ENCODE data around the gene MOCS1.
A peak's percentile ranks its signal among the peaks of the same experiment; 100 is the strongest.
"Not testable (repeated sequence)": the region's sequence is repeated elsewhere in the genome, so short reads cannot be mapped to it uniquely, and the experiment has no call there.

Gene MOCS1

DNA sequence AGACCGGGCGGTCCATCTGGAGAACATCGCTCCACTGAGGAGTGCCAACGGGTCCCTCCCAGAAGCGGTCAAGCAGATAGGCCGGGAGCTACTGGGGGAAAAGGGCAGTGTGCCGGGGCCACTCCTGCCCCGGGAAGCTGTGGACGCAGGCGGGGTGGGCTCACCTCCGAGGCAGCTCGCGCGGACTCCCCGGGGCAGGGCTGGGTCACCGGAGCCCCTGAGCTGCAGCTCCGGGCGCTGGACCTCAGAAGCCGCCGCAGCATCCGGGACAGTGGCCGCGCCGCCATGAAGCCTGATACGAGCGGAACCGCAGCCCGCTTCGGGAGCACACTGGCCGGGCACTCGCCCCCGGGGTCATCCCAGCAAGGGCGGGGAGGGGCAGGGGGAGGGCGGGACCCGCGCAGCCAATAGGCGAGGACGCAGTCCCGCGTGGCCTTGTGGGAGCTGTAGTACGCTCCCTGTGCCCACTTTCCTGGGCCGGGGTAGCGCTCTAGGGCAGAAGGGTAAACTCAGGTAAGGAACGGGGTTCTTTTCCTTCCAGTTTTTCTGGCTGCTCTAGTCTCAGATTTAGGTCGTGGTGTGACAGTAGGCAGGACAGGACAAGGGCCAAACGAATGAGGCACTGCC, at the start of gene MOCS1:
MOCS1 (minus strand) TSS at position 332 of the 627 bp plus-strand sequence; CDS start at position 287, 45 bp downstream.
- DNase-seq (ENCODE audit: low read depth in 2 of 2), result peak; percentile 25 to 36

DNA sequence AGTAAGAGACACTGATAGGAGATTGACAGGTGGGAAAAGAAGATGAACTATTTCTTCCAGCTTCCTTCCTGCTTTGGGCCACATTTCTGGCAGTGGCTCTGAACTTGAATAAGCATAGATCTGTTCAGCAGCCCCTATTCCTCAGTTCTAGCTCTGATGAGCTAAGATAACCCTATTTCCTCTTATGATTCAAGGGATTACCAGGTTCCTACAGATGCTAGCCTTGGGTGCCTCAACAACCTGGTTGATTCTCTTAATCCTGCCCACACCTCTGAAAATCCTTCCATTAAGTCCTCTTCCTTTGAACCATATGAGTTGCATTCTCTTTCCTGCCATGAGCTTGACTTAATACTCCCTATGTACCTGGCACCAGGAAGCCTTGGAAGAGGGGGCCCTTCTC, 49.8 kb upstream of the MOCS1 start:
- DNase-seq (ENCODE audit: low read depth in 2 of 2), result no peak

DNA sequence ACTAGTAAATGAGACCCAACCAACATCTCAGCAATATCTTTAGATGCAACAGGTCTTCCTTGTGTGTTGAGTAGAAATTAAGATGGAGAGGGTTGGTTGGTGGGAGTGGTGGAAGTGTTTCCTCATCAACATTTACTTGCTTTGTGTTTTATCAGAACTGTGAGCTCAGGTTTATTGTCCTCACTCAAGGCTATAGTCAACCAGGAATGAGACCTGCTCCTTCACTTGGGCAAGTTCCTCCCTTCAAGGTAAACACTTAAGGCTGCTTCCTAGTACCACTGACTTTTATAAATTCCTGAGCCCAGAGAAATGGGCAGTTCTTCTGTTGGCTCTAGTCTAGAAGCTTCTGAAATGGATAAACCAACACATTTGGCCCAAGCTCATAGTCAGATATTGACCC, 48.9 kb upstream of the MOCS1 start:
- no peak for DNase-seq (ENCODE audit: low read depth in 2 of 2)

DNA sequence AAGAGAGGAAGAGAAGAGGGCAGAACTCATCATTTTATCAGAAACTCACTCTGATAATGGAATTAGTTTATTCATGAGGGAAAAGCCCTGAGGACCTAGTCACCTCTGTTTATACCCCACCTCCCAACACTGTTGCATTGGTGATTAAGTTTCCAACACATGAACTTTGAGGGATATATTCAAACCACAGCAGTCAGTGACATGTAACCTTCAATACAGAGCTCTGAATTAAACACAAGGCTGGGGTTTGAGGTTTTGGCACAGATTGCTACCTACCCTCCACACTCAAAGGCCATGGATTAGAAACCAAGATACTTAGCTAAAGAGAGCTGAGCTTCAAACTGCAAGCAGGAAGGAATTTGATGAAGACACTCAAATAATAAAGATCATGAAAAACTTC, 48.5 kb upstream of the MOCS1 start:
- no peak for DNase-seq (ENCODE audit: low read depth in 2 of 2)

DNA sequence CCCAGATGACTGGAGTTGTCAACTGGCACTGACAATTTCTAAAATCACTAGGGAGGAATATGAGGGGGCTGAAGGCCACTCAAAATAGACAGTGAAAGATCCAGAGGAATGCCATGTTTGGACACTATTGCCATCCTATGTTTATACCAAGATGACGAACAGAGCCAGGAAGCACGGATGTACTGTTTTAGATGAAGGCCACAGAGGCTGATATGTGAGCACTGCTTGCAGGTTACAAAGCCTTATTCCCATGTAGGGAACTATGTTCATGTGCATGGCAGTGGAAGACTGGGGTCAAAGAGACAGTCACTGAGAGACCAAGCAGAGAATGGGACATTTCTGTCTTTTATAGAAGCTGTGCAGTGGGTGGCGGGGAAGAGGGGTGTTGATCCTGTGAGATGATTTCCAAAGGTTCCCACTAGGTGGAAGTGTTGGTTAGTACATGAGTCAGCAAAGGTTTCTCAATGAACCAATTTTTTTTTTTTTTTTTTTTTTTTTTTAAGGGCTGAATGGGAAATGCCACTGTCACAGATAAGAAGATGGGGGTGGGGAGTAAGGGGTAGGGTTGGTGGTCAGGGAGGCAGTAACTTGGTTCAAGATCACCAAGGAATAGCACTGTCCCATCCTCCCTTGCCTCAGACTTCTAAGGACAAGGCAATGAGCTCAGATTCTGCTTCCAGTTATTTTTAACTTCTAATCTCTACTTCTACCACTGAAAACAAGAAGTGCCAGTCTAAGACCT, 46.7 kb upstream of the MOCS1 start:
- DNase-seq (ENCODE audit: low read depth in 2 of 2), result no peak

DNA sequence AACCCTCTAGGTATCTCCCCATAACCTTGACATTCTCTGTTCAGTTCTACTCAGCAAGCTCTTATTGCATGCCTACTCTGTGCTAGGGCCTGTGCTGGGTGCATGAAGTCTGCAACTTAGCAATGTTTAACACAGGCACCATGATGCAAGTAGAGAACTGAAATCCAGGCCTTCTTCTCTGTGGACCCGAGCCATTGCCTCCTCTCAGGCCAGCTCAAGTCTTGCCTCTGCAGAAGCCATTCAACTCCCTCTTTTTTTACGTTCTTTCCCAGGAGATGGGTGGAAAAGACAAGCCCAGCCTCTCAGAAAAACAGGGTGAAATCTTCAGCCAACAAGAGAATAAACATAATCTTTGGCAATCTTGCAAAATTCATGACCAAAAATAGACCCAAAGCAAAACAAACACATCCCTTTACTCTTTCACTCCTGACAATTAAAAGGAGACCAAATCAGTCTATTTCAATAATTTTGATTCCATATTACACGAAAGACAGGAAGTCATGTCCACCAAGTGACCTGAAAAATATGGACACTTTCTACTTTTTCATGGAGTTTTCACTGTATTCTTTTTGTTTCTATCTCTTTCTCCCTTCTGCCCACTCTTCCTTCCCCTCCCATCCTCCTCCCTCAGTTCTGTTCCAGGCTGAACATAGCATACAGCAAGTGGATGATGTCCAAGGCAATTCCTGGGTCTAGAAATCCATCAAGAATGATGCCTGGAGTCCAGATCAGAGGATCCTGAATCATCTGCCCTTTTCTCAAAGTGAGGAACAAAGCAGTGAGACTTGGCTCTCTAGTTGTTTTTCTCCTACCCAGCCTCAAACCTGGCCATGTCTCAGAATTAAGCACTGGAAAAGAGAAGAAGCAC, 45.4 kb upstream of the MOCS1 start:
- DNase-seq (ENCODE audit: low read depth in 2 of 2), result no peak

DNA sequence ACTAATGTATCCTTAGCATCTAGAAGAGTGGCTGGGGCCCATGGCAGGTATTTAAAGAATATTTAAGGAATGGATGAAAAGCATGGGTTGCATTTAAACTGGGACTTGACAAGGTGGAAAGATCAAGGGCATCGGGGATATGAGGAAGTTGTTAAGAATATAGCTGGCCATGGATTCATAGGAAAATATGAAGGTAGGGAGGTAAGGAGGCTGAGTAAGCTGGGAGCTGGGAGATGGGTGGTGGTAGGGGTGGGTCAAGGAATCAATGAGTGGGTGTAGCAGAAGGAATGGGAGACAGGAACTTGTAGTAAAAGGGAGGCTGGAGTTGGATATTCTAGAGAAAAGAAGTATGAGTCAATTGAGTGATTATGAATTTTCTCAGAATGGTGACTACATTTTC, 44.0 kb upstream of the MOCS1 start:
- DNase-seq (ENCODE audit: low read depth in 2 of 2), result no peak

DNA sequence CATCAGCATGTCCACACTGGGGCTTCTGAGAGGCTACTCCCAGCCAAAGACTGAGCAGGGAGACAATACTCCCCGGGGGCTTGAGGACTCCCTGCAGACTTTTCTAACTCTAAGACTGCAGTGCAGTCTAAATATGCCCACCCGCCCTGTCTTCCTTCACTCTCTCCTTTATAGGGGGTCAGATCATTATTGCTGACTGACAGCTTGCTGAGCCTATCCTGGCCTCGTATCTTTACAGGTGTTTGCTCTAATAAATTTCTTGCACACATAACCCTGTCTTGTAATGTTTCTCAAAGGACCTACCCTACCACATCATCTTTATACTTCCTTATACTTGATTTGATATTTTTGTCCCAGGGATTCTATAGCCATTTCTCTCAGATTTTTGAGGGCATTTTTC, 39.4 kb upstream of the MOCS1 start:
- DNase-seq (ENCODE audit: low read depth in 2 of 2), result no peak

DNA sequence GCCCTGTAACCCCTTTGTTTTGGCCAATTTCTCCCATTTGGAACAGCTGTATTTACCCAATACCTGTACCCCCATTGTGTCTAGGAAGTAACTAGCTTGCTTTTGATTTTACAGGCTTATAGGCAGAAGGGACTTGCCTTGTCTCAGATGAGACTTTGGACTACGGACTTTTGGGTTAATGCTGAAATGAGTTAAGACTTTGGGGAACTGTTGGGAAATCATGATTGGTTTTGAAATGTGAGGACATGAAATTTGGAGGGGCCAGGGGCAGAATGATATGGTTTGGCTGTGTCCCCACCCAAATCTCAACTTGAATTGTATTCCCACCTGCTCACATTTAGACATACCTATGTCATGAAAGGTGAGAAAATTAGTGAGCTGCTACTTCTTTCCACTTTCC, 38.5 kb upstream of the MOCS1 start:
- not testable (repeated sequence) for DNase-seq (ENCODE audit: low read depth in 2 of 2)

DNA sequence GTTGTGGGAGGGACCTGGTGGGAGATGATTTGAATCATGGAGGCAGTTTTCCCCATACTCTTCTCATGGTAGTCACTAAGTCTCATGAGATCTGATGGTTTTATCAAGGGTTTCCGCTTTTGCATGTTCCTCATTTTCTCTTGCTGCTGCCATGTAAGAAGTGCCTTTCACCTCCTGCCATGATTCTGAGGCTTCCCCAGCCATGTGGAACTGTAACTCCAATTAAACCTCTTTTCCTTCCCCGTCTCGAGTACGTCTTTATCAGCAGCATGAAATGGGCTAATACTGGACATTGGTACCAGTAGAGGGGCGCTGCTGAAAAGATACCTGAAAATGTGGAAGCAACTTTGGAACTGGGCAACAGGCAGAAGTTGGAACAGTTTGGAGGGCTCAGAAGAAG, 36.9 kb upstream of the MOCS1 start:
- DNase-seq (ENCODE audit: low read depth in 2 of 2), result not testable (repeated sequence)

DNA sequence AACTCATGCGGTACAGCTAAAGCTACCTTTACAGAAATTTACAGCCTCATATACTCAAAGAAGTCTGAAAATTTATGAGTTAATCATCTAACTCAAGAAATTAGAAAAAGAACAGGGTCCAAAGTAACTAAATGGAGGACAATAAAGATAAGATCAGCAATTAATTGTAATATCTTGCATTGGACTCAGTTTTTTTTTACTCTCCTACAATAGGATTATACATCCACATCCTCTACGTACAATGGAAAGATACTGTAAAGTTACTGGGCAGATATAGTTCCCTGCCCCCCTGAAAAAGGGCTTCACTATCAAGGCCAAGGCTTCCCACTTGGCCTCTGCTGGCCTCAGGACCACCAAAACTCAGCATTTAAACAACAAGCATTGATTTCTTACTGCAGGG, 31.5 kb upstream of the MOCS1 start:
- DNase-seq (ENCODE audit: low read depth in 2 of 2), result no peak

DNA sequence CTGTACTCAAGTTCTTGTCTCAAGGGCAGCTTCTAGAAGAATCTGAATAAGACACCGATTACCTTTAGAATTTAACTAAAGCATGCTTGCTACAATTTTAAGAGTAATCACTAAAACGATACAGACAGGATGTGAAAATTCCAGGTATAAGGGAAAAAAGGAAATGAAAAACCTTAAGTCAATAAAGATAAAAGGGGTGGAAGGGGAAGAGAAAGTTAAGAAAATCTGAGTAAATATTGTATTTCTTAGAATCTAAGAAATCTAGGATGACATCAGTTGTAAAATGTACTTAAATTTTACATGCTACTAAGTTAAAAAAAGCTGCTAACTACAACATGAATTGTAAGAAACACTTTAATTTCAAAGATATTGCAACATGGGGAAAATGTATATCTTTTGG, 30.3 kb upstream of the MOCS1 start:
- no peak for DNase-seq (ENCODE audit: low read depth in 2 of 2)

DNA sequence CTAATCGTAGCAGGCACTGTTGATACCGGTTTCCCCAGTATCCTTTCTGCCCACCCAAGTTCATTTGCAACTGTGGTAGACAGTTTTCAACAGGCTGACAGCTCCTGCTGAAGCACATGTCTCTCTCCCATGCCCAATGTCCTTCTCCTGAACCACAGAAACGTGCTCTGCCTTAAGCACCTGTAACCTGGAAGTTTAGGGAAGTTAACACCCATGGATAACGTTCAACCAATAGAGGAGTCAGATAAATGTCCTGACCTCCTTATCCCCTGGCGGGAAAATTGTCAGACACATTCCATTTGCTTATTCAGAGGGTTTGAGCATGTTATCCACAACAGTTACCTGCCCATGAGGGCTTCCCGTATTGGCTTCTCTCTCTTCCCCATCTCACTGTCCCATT, 29.8 kb upstream of the MOCS1 start:
- DNase-seq (ENCODE audit: low read depth in 2 of 2), result no peak

DNA sequence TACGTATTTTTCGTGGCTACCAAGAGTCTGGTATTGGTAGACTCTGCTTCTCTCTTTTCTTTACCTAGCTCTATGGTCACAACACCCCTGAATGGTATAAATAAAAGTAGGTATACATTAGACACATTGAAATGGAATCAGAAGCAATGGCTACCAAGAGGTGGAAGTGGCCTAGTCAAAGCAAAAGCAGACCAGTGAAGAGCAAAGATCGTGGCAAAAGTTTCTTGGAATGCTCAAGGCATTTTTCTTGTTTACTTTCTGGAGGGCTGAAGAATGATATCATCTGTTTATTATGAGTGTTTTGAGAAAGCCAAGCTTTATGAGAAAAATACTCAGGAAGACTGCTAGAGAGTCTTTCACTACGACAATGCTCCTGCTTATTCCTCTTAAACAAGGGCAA, 28.6 kb upstream of the MOCS1 start:
- DNase-seq (ENCODE audit: low read depth in 2 of 2), result no peak

DNA sequence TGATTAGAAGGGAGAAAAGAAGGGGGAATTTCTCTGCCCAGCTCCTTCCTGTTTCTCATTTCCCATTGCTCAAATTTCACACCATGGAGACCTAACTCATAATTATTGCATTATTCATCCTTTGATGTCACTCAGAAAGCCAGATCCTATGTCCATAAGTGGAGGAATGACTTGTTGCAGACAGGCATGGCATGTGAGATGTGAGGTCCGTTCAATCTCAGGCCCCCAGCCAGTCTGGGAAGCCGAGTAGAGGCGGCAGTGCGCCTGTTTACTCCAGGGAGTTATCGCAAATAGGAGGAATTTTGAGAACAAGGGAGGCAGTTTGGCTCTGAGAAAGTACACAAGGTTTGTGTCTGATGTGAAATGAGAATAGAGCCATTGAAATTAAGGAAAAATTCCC, 26.9 kb upstream of the MOCS1 start:
- DNase-seq (ENCODE audit: low read depth in 2 of 2), result no peak

DNA sequence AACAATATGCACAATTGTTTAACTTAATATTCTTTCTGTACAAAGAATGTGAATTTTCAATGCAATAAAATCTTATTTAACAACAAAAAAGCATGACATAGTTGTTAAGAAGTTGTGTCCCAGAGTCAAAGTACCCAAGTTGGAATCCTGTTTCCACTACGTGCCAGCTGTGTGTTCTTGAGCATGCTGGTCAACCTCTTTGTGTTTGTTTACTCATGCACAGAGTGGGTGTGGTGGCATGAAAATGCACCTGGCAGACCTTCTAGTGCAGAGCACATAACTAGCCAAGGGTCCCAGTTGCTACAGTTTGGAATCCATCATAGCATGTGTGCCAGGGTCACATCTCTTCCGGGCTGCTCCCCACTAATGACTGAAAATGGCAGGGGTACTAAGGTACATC, 24.7 kb upstream of the MOCS1 start:
- DNase-seq (ENCODE audit: low read depth in 2 of 2), result no peak

DNA sequence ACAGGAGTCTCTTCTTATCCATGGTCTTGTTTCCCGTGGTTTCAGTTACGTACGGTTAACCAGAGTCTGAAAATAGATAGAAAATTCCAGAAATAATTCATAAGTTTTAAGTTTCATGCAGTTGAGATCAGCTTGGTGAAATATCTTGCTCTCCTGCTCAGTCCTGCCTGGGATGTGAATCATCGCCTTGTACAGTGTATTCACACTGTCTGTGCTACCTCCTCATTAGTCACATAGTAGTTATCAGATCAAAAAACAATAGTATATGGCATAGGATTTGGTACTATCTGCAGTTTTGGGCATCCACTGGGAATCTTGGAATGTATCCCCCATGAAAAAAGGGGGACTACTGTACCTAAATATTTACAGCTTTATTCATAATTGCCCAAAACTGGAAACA, 22.7 kb upstream of the MOCS1 start:
- DNase-seq (ENCODE audit: low read depth in 2 of 2), result no peak

DNA sequence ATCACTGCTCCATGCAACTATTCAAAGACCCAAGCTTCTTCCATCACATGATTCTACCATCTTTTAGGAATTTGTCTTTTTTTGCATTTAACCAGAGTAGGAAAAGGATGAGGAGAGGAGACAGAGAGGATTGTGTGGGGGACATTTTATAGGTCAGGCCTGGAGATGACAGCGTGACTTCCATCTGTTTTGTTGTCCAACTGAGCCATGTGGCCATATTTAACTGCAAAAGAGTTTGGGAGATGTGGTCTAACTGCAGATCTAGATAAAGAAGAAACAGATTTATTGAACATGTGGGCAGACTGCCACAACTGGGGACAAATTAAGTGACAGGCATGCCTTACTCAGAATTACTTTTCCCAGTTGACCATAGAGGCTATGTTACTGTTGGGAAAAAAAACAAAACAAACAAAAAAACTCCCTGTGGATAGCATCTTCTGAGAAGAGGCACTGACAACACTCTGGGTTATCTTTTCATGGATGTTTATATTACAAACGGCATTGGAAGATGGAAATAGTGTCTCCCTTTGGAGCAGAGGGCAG, 18.9 kb upstream of the MOCS1 start:
- DNase-seq (ENCODE audit: low read depth in 2 of 2), result no peak

DNA sequence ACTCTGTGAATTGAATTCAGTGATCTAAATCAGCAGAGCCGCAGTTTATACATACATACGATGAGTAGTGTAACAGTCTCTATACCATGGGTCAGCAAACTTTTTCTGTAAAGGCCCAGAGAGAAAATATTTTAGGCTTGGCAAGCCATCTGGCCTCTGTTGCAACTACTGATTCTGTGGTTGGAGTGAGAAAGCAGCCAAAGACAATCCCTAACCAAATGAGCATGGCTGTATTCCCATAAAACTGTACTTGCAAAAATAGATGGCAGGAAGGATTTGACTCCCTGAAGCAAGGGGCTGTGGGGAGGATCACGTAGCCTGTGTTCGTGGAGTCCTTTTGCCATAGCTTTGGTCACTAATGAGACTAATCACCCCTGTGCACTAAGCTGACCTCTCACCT, 17.9 kb upstream of the MOCS1 start:
- no peak for DNase-seq (ENCODE audit: low read depth in 2 of 2)

DNA sequence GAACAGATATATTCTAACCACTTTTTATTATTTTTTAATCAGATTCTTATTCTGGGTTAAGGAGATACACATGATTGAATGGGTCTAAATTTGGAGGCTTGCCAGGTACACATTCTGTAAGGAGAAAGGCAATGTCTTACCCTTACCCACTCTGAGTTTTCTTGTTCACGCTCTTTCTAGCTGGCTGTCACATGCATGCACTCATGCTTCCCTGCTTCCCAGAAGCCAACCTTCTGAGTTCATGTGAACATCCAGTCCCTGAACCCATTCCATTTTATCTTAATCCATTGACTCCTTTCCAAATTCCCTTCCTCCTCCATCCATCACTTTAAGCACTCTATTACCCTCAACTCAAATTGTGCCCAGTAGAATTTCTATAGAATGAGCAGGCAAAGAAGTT, 17.5 kb upstream of the MOCS1 start:
- no peak for DNase-seq (ENCODE audit: low read depth in 2 of 2)

DNA sequence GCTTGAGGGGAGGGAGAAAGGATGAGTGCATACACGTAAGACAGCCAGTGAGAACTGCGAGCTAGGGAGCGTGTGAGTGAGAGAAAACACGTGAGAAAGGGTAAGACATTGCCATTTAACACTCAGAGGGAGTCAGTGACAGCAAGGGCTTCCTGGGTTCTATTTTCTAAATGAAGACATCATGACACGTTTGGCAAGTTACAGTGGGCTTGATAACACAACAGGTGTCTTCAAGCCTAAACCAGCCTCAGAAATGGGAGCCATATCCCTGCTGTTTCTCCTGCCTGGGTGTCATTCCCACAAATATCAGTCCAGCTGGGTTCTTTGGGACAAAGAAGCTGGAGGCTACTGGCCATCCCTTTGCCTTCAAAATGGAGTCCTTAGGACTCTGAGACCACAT, 16.9 kb upstream of the MOCS1 start:
- no peak for DNase-seq (ENCODE audit: low read depth in 2 of 2)

DNA sequence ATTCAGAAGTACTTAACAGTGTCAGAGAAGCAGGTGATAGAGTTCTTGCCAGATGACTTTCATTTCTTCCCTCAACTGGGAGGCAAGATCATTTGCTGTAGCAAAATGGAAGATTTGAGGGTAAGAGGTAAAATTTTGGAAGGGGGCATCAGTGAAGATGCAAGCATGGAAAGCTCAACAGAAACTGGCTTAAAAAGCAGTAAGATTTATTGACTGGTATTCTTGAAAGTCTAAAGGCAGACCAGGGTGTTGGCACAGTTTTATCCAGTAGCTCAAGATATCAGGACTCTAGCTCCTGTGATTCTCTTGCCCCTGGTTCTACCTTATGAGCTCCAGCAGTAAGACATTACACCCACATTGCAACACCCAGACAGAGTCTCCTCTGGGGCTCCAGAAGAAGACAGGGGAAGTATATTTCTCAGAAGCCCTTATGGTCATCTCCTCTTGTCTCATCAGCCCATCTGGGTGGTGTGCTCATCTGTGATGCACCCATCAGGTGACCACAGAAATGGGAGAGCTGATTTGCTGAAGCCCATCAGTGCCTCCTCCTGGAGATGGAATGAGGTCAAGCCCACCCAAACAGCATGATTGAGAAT, 16.0 kb upstream of the MOCS1 start:
- no peak for DNase-seq (ENCODE audit: low read depth in 2 of 2)
